DMS114 treated with DMSO at 0.1 percent for 48 hours (cell line): ENCODE measurements around the gene IL11.

Experiments
- DNase-seq: peaks from one replicate; lab custom pipeline; 2025; ENCODE audit not compliant: unreplicated experiment; lab: John Stamatoyannopoulos, UW

The IL11 gene

GRCh38 chr19:55391191-55391670, 21.0 kb upstream of the IL11 start:
- DNase-seq, result no peak

- DNase-seq, result no peak
These were observed 20.2 kb upstream of the IL11 start for GRCh38 chr19:55390461-55390880.

- no peak for DNase-seq
These were observed 19.4 kb upstream of the IL11 start for GRCh38 chr19:55389386-55390317.

- DNase-seq, result no peak
These were observed 17.7 kb upstream of the IL11 start for GRCh38 chr19:55387736-55388497.

GRCh38 chr19:55386493-55386971, 16.3 kb upstream of the IL11 start:
- DNase-seq, result no peak

GRCh38 chr19:55385724-55386492, 15.6 kb upstream of the IL11 start, which contains the start of gene RPL28:
RPL28 (plus strand) TSS chr19:55385932; CDS start chr19:55386358, 426 bp downstream.
- DNase-seq, result peak; percentile 98

- peak; percentile 97 for DNase-seq
These were observed 14.9 kb upstream of the IL11 start for GRCh38 chr19:55384920-55385723.

GRCh38 chr19:55384131-55384919, 14.1 kb upstream of the IL11 start, which contains the start of gene TMEM238:
TMEM238 (minus strand) TSS chr19:55384292; CDS start chr19:55384259, 33 bp downstream.
- DNase-seq, result no peak

GRCh38 chr19:55383279-55384130, 13.2 kb upstream of the IL11 start:
- peak; percentile 59 for DNase-seq

- DNase-seq, result no peak
These were observed 12.3 kb upstream of the IL11 start for GRCh38 chr19:55382522-55383054.

- DNase-seq, result no peak
These were observed 11.8 kb upstream of the IL11 start for GRCh38 chr19:55382013-55382412.

GRCh38 chr19:55379174-55379573, 8.9 kb upstream of the IL11 start:
- DNase-seq, result no peak

- no peak for DNase-seq
These were observed 7.3 kb upstream of the IL11 start for GRCh38 chr19:55377356-55378131.

- no peak for DNase-seq
These were observed 6.1 kb upstream of the IL11 start, which contains the start of gene TMEM190 for GRCh38 chr19:55376241-55376933. TMEM190 (plus strand) TSS chr19:55376826; CDS start chr19:55376854, 28 bp downstream.

GRCh38 chr19:55373993-55374757, 3.9 kb upstream of the IL11 start:
- no peak for DNase-seq
